Measurements from ENCODE around the gene MAPK11. TPM values are rescaled to one million over a fixed set of nuclear protein-coding genes. Genes with fewer than 3 reads are reported as not detected.

MAPK11 gene
- total RNA-seq, 4 donors from 2014 or later: 2.4 to 5.7 (median 3.5) TPM

GRCh38 chr22:50260801-50261614, 9.2 kb downstream of the MAPK11 start:
- Histone ChIP-seq H3K4me1 (peaks cover 17 to 35% (median 19%) of the 10 kb centered on the region in 3 donors), H3K4me3 (peak overlapping the region; percentile 31 to 77 (median 51)), H3K27me3 (peaks cover 0 to 69% (median 0%) of the 10 kb centered on the region in 4 donors), H3K27ac (peak overlapping the region; percentile 39 to 81 (median 65)), H3K9me3 (no peaks in the 10 kb centered on the region), H3K36me3 (no peaks in the 10 kb centered on the region)
- no peak for DNase-seq
- intact Hi-C loops (cut with DNase I): no loop called here
- TF ChIP-seq CTCF (IDR thresholded peaks at IDR 0.05) (no peak), POLR2A (IDR thresholded peaks at IDR 0.05) (no peak)
- 0% methylated on average over 10 of the region's 92 CpGs; no CpG with 5 or more reads in 1 of the 2 donors for WGBS, 2 donors

GRCh38 chr22:50260434-50260800, 9.8 kb downstream of the MAPK11 start:
- Histone ChIP-seq H3K4me3 (peak overlapping the region; percentile 31 to 77 (median 51)), H3K4me1 (peaks cover 17 to 35% (median 19%) of the 10 kb centered on the region in 3 donors), H3K27me3 (peaks cover 0 to 69% (median 0%) of the 10 kb centered on the region in 4 donors), H3K9me3 (no peaks in the 10 kb centered on the region), H3K27ac (peak overlapping the region in 2 of 4 donors; percentile 73 to 81), H3K36me3 (no peaks in the 10 kb centered on the region)
- intact Hi-C loops (cut with DNase I): no loop called here
- DNase-seq: no peak
- 21% methylated on average over 9 of the region's 11 CpGs; no CpG with 5 or more reads in 1 of the 2 donors for WGBS, 2 donors
- no peak for TF ChIP-seq POLR2A (IDR thresholded peaks at IDR 0.05)
- TF ChIP-seq CTCF (IDR thresholded peaks at IDR 0.05): no peak

- 79 to 86% methylated on average over 5 to 11 of the region's 15 CpGs for WGBS, 2 donors
- no peak for DNase-seq
- peaks cover 17 to 35% (median 19%) of the 10 kb centered on the region in 3 donors for H3K4me1 ChIP-seq
- H3K9me3 ChIP-seq: no peaks in the 10 kb centered on the region
- H3K27ac ChIP-seq: no peak overlapping the region
- no peaks in the 10 kb centered on the region for H3K36me3 ChIP-seq
- H3K4me3 ChIP-seq: no peak overlapping the region
- TF ChIP-seq CTCF (IDR thresholded peaks at IDR 0.05) (no peak), POLR2A (IDR thresholded peaks at IDR 0.05) (no peak)
- intact Hi-C loops (cut with DNase I): no loop called here
- peaks cover 0 to 69% (median 0%) of the 10 kb centered on the region in 4 donors for H3K27me3 ChIP-seq
Measured at GRCh38 chr22:50259302-50259701, 10.9 kb downstream of the MAPK11 start.

- no peaks in the 10 kb centered on the region for H3K9me3 ChIP-seq
- peaks cover 0 to 69% (median 0%) of the 10 kb centered on the region in 4 donors for H3K27me3 ChIP-seq
- no peak for DNase-seq
- H3K4me3 ChIP-seq: no peak overlapping the region
- intact Hi-C loops (cut with DNase I): no loop called here
- peaks cover 17 to 35% (median 19%) of the 10 kb centered on the region in 3 donors for H3K4me1 ChIP-seq
- TF ChIP-seq CTCF (IDR thresholded peaks at IDR 0.05): no peak
- TF ChIP-seq POLR2A (IDR thresholded peaks at IDR 0.05): no peak
- H3K27ac ChIP-seq: no peak overlapping the region
- no peaks in the 10 kb centered on the region for H3K36me3 ChIP-seq
- WGBS, 2 donors: 79 to 84% methylated on average over 13 to 16 of the region's 24 CpGs
Measured at GRCh38 chr22:50258361-50259292, 11.6 kb downstream of the MAPK11 start.

Measured in esophagus squamous epithelium (tissue), 5 donors.